CD4-positive, alpha-beta T cell treated with Interleukin-4 for 1 hour (primary cell): ENCODE data around the gene DHRS7B.
"Not testable (repeated sequence)": the region's sequence is repeated elsewhere in the genome, so short reads cannot be mapped to it uniquely, and the experiment has no call there.

Experiments used
- DNase-seq, 2 donors: peaks; one replicate each; pipeline ENCODE4 v3.0.0-alpha.2; 2020 to 2022

The DHRS7B gene

GRCh38 chr17:21212826-21213637, 86.3 kb downstream of the DHRS7B start:
- no peak for DNase-seq

- no peak for DNase-seq
Observed at GRCh38 chr17:21213638-21214014, 86.9 kb downstream of the DHRS7B start.

GRCh38 chr17:21214015-21214776, 87.4 kb downstream of the DHRS7B start, which contains the start of gene TMEM11:
TSS of gene TMEM11 (minus strand) at chr17:21214161. CDS start at chr17:21214152, 9 bp downstream.
- DNase-seq = peak; percentile 95

- no peak for DNase-seq
Observed at GRCh38 chr17:21214777-21215541, 88.2 kb downstream of the DHRS7B start.

- no peak for DNase-seq
Observed at GRCh38 chr17:21215935-21216334, 89.2 kb downstream of the DHRS7B start.

- DNase-seq = no peak
Observed at GRCh38 chr17:21217346-21217745, 90.6 kb downstream of the DHRS7B start.

- no peak for DNase-seq
Observed at GRCh38 chr17:21218101-21218500, 91.3 kb downstream of the DHRS7B start.

- no peak for DNase-seq
Observed at GRCh38 chr17:21218831-21219380, 92.1 kb downstream of the DHRS7B start.

- DNase-seq = no peak
Observed at GRCh38 chr17:21223086-21223485, 96.3 kb downstream of the DHRS7B start.

- DNase-seq = not testable (repeated sequence)
Observed at GRCh38 chr17:21227277-21227676, 100.5 kb downstream of the DHRS7B start.

GRCh38 chr17:21228111-21228510, 101.3 kb downstream of the DHRS7B start:
- DNase-seq = no peak

GRCh38 chr17:21228845-21229244, 102.1 kb downstream of the DHRS7B start:
- no peak for DNase-seq

GRCh38 chr17:21231533-21231932, 104.8 kb downstream of the DHRS7B start:
- no peak for DNase-seq

- no peak for DNase-seq
Observed at GRCh38 chr17:21232033-21232749, 105.4 kb downstream of the DHRS7B start.

- DNase-seq = no peak
Observed at GRCh38 chr17:21233581-21234347, 107.0 kb downstream of the DHRS7B start.

GRCh38 chr17:21235921-21236320, 109.2 kb downstream of the DHRS7B start:
- no peak for DNase-seq

GRCh38 chr17:21239680-21240368, 113.1 kb downstream of the DHRS7B start:
- peak in 1 of 2 donors; percentile 14 for DNase-seq

- no peak for DNase-seq
Observed at GRCh38 chr17:21240369-21241055, 113.7 kb downstream of the DHRS7B start.
